Caco-2 (cell line): ENCODE results near the gene DUSP6. TPM values are rescaled to one million over a fixed set of nuclear protein-coding genes. Genes with fewer than 3 reads are reported as not detected.
A peak's percentile ranks its signal among the peaks of the same experiment; 100 is the strongest.

Experiments
- BruUV-seq: library from RNA; stranded (reverse); fragments of 400-500 nt; replicated peaks from 2 replicates; lab custom pipeline; 2021; lab: Mats Ljungman, UMichigan
- CTCF ChIA-PET: fragments of 300-600 bp; sonication (Branson Sonifier 250); formaldehyde crosslinking; loops from one replicate; lab custom pipeline; 2022; ENCODE audit warnings: antibody characterized with exemption; lab: Charles Lee
- POLR2A ChIA-PET: fragments of 300-600 bp; sonication (Branson Sonifier 250); formaldehyde crosslinking; loops from one replicate; lab custom pipeline; 2022; ENCODE audit warnings: antibody characterized with exemption; lab: Charles Lee
- DNase-seq, 2 experiments: peaks; one replicate each; pipeline versions ENCODE4 v3.0.0 to v3.0.0-alpha.2; 2020 to 2022
- H3K27me3 ChIP-seq: replicated peaks from 2 replicates; pipeline ENCODE4 v1.6.0; 2011; ENCODE audit warnings: low read length; ENCODE audit not compliant: control insufficient read depth, insufficient read depth
- H3K36me3 ChIP-seq: 2 replicates; pipeline ENCODE4 v1.5.1; 2011; ENCODE audit warnings: low read length; ENCODE audit not compliant: control insufficient read depth, insufficient read depth
- H3K4me1 ChIP-seq: fragments of 250-450 bp; sonication (Bioruptor Pico); 2 replicates; pipeline ENCODE4 v1.5.1; 2020; ENCODE audit warnings: mild to moderate bottlenecking
- H3K4me3 ChIP-seq: 2 replicates; pipeline ENCODE4 v1.5.1; 2011; ENCODE audit warnings: low read depth, mild to moderate bottlenecking, control low read depth, low read length
- H3K9me3 ChIP-seq: fragments of 250-450 bp; sonication (Bioruptor Pico); 2 replicates; pipeline ENCODE4 v1.5.1; 2020; ENCODE audit warnings: mild to moderate bottlenecking, moderate library complexity
- H3K27ac Mint-ChIP-seq: one replicate; pipeline ENCODE4 v1.8.0; 2022; ENCODE audit warnings: mixed read lengths; ENCODE audit not compliant: unreplicated experiment
- H3K27me3 Mint-ChIP-seq: one replicate; pipeline ENCODE4 v1.8.0; 2022; ENCODE audit warnings: mixed read lengths; ENCODE audit not compliant: insufficient read depth, unreplicated experiment
- H3K36me3 Mint-ChIP-seq: one replicate; pipeline ENCODE4 v1.8.0; 2022; ENCODE audit warnings: mild to moderate bottlenecking, mixed read lengths; ENCODE audit not compliant: insufficient read depth, unreplicated experiment
- H3K4me1 Mint-ChIP-seq: one replicate; pipeline ENCODE4 v1.8.0; 2022; ENCODE audit warnings: low read depth, mixed read lengths; ENCODE audit not compliant: unreplicated experiment
- H3K4me3 Mint-ChIP-seq: one replicate; pipeline ENCODE4 v1.8.0; 2022; ENCODE audit warnings: mild to moderate bottlenecking, moderate library complexity, mixed read lengths; ENCODE audit not compliant: unreplicated experiment
- H3K9me3 Mint-ChIP-seq: one replicate; pipeline ENCODE4 v1.8.0; 2022; ENCODE audit warnings: mixed read lengths; ENCODE audit not compliant: unreplicated experiment
- CTCF ChIP-seq, 2 experiments: fragments of 200-600 bp in 1 of 2; IDR thresholded peaks; 1 replicate in 1 of 2; 2 replicates in 1 of 2; pipeline versions ENCODE4 v1.5.1 to v1.8.0; 2011 to 2022; ENCODE audit warnings: antibody characterized with exemption in 1 of 2, control low read depth in 1 of 2, inconsistent platforms in 1 of 2, low read depth in 1 of 2, low read length in 1 of 2, mild to moderate bottlenecking in 1 of 2, moderate library complexity in 1 of 2; ENCODE audit not compliant: insufficient read depth in 1 of 2, severe bottlenecking in 1 of 2, unreplicated experiment in 1 of 2
- intact Hi-C: fragments of 100-400 bp; cut with micrococcal nuclease; formaldehyde crosslinking; loops from one replicate; pipeline ENCODE4 v1.10.0; 2022; ENCODE audit not compliant: unreplicated experiment
- total RNA-seq: library from RNA; stranded (reverse); gene quantifications from 2 replicates; pipeline ENCODE4 v1.2.3, GENCODE V29; 2022

The DUSP6 gene
- total RNA-seq, 1 experiment from 2014 or later: 22.4 TPM

DNA sequence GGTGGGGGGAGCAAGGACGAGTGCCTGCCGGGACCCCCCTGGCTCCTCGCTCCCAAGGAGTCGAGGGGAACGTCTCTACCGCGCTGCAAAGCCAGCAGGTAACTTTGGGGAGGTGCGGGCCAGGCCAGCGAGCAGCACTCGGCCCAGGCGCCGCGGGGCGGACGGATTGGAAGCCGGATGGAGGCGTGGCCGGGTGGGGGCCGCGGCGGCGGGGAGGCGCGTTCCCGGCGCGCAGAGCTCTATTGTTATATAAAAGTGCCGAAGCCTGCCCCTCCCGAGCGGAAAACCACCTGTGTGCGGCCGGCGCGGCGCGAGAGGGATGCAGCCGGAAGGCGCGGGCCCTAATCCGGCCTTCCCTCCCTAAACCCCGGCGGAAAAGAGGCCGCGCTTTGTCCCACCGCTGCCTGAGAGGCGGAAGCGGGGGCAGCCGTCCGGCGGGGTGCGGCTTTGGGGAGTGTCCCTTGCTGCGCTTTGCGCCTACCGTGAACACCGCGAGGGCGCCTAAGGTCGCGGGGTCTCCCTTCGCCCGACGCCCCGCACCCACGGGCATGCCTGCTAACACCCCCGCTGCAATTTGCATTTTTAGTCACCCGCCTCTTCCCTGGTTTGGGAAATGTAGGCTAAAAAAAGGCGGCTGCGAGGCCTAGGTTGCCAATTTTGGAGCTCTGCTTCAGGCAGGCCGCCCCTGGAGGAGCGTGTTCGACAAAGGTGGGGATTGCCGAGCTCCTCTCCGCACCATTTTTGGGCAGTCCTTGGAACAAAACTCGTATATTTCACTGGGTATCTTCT lies 1.7 kb upstream of the DUSP6 start:
- no peak for TF ChIP-seq CTCF (IDR thresholded peaks at IDR 0.05; ENCODE audit: insufficient read depth in 1 of 2, low read depth in 1 of 2, low read length in 1 of 2, severe bottlenecking in 1 of 2, unreplicated experiment in 1 of 2)
- Histone ChIP-seq H3K4me1 (peaks cover 36% of the 10 kb centered on the region), H3K27me3 (no peaks in the 10 kb centered on the region), H3K36me3 (no peaks in the 10 kb centered on the region), H3K9me3 (no peaks in the 10 kb centered on the region), H3K4me3 (peak overlapping the region; percentile 84)
- Mint-ChIP-seq H3K9me3 (no peaks in the 10 kb centered on the region), H3K4me1 (peaks cover 21% of the 10 kb centered on the region), H3K4me3 (peak overlapping the region; percentile 80), H3K27ac (peak overlapping the region; percentile 98), H3K27me3 (no peaks in the 10 kb centered on the region), H3K36me3 (peaks cover 59% of the 10 kb centered on the region)
- CTCF ChIA-PET: interaction anchor here (0.7 to 2.2 kb wide), 4 partner anchors 9 to 306 kb away, joined by 3 to 9 read pairs (median 4); no protein-coding TSS in a partner anchor
- TSS peak; percentile 37 for BruUV-seq
- intact Hi-C loops: loop anchor here (1.0 to 10.0 kb wide), 9 partner anchors 27 to 429 kb away; partner anchors contain the start of gene ATP2B1
- POLR2A ChIA-PET: interaction anchor here (0.7 to 3.8 kb wide), 10 partner anchors 17 to 776 kb away, joined by 3 to 82 read pairs (median 5); no protein-coding TSS in a partner anchor
- peak; percentile 79 to 80 for DNase-seq

- H3K36me3 ChIP-seq: no peaks in the 10 kb centered on the region
- intact Hi-C loops: loop anchor here (1.0 to 10.0 kb wide), 9 partner anchors 27 to 429 kb away; partner anchors contain the start of gene ATP2B1
- no peaks in the 10 kb centered on the region for H3K27me3 ChIP-seq
- peaks cover 66% of the 10 kb centered on the region for H3K36me3 Mint-ChIP-seq
- peak; percentile 92 to 94 for DNase-seq
- H3K27ac Mint-ChIP-seq: peak overlapping the region; percentile 98
- no peaks in the 10 kb centered on the region for H3K9me3 Mint-ChIP-seq
- ChIA-PET POLR2A (interaction anchor here (0.7 to 3.8 kb wide), 10 partner anchors 16 to 776 kb away, joined by 3 to 82 read pairs (median 6); no protein-coding TSS in a partner anchor), CTCF (interaction anchor here (1.0 to 2.2 kb wide), 3 partner anchors 10 to 306 kb away, joined by 3 to 9 read pairs (median 5); no protein-coding TSS in a partner anchor)
- no peak for TF ChIP-seq CTCF (IDR thresholded peaks at IDR 0.05; ENCODE audit: insufficient read depth in 1 of 2, low read depth in 1 of 2, low read length in 1 of 2, severe bottlenecking in 1 of 2, unreplicated experiment in 1 of 2)
- H3K4me1 Mint-ChIP-seq: peaks cover 21% of the 10 kb centered on the region
- BruUV-seq: no TSS peak
- H3K4me3 ChIP-seq: peak overlapping the region; percentile 84
- no peaks in the 10 kb centered on the region for H3K9me3 ChIP-seq
- peaks cover 32% of the 10 kb centered on the region for H3K4me1 ChIP-seq
- H3K4me3 Mint-ChIP-seq: peak overlapping the region; percentile 80
- no peaks in the 10 kb centered on the region for H3K27me3 Mint-ChIP-seq
Observed at GRCh38 chr12:89353188-89353822, 1.0 kb upstream of the DUSP6 start.

DNA sequence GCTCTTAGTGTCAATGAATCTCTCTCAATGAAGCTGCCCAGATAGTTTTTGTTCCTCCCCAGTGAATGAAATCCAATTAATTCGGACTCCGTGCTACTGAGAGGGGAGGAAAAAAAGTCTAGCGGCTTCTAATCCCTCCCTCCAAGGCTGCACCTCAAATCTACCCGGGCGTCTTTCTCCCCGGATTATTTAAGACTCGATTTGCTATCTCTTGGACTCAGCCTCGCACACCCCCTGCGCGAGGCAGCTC lies 134 bp downstream of the DUSP6 start:
- Mint-ChIP-seq H3K4me3 (peak overlapping the region; percentile 80), H3K36me3 (peaks cover 78% of the 10 kb centered on the region), H3K27me3 (no peaks in the 10 kb centered on the region), H3K4me1 (peaks cover 19% of the 10 kb centered on the region), H3K9me3 (no peaks in the 10 kb centered on the region), H3K27ac (peak overlapping the region; percentile 98)
- DNase-seq: no peak
- Histone ChIP-seq H3K27me3 (no peaks in the 10 kb centered on the region), H3K4me1 (peaks cover 20% of the 10 kb centered on the region), H3K36me3 (no peaks in the 10 kb centered on the region), H3K4me3 (peak overlapping the region; percentile 71), H3K9me3 (no peaks in the 10 kb centered on the region)
- no peak for TF ChIP-seq CTCF (IDR thresholded peaks at IDR 0.05; ENCODE audit: insufficient read depth in 1 of 2, low read depth in 1 of 2, low read length in 1 of 2, severe bottlenecking in 1 of 2, unreplicated experiment in 1 of 2)
- intact Hi-C loops: loop anchor here (1.0 to 10.0 kb wide), 12 partner anchors 18 to 427 kb away; partner anchors contain the start of genes ATP2B1 and GALNT4
- ChIA-PET POLR2A (interaction anchor here (0.5 to 3.8 kb wide), 10 partner anchors 20 to 787 kb away, joined by 3 to 82 read pairs (median 6); no protein-coding TSS in a partner anchor), CTCF (interaction anchor here (1.9 to 2.2 kb wide), 2 partner anchors 11 to 27 kb away, joined by 5 to 9 read pairs; no protein-coding TSS in a partner anchor)
- BruUV-seq: no TSS peak
